ENCODE results near the gene FKBP10.

Gene FKBP10

GRCh38 chr17:41782142-41782541, 30.7 kb upstream of the FKBP10 start:
- no peak for DNase-seq (ENCODE audit: low read depth)

GRCh38 chr17:41784207-41784744, 28.5 kb upstream of the FKBP10 start:
- DNase-seq (ENCODE audit: low read depth), result no peak

GRCh38 chr17:41785091-41785858, 27.5 kb upstream of the FKBP10 start:
- no peak for DNase-seq (ENCODE audit: low read depth)

- no peak for DNase-seq (ENCODE audit: low read depth)
Measured at GRCh38 chr17:41785859-41786226, 27.0 kb upstream of the FKBP10 start.

GRCh38 chr17:41786227-41787020, 26.4 kb upstream of the FKBP10 start, which contains the start of gene JUP:
TSS of gene JUP (minus strand) at chr17:41786711. CDS start at chr17:41771854, 14,857 bp downstream.
- peak; percentile 60 for DNase-seq (ENCODE audit: low read depth)

- DNase-seq (ENCODE audit: low read depth), result no peak
Measured at GRCh38 chr17:41787021-41787418, 25.8 kb upstream of the FKBP10 start.

- no peak for DNase-seq (ENCODE audit: low read depth)
Measured at GRCh38 chr17:41792845-41793783, 19.7 kb upstream of the FKBP10 start.

- DNase-seq (ENCODE audit: low read depth), result no peak
Measured at GRCh38 chr17:41793784-41794539, 18.8 kb upstream of the FKBP10 start.

GRCh38 chr17:41794540-41794975, 18.2 kb upstream of the FKBP10 start:
- DNase-seq (ENCODE audit: low read depth), result no peak

GRCh38 chr17:41796121-41796895, 16.5 kb upstream of the FKBP10 start:
- DNase-seq (ENCODE audit: low read depth), result no peak

- DNase-seq (ENCODE audit: low read depth), result no peak
Measured at GRCh38 chr17:41797377-41797776, 15.4 kb upstream of the FKBP10 start.

- no peak for DNase-seq (ENCODE audit: low read depth)
Measured at GRCh38 chr17:41799366-41799765, 13.4 kb upstream of the FKBP10 start.

GRCh38 chr17:41800601-41801373, 12.0 kb upstream of the FKBP10 start:
- DNase-seq (ENCODE audit: low read depth), result no peak

- peak; percentile 48 for DNase-seq (ENCODE audit: low read depth)
Measured at GRCh38 chr17:41801374-41802271, 11.2 kb upstream of the FKBP10 start.

- no peak for DNase-seq (ENCODE audit: low read depth)
Measured at GRCh38 chr17:41803049-41804020, 9.5 kb upstream of the FKBP10 start.

GRCh38 chr17:41806685-41807445, 5.9 kb upstream of the FKBP10 start:
- DNase-seq (ENCODE audit: low read depth), result no peak
